HG03103 (cell line): ENCODE results near the gene NR3C1.

Source experiments
- ATAC-seq: cut with Tn5 transposase; IDR thresholded peaks from one replicate; pipeline ENCODE4 v1.9.1; 2021; ENCODE audit warnings: low read depth; ENCODE audit not compliant: unreplicated experiment

Gene NR3C1

DNA sequence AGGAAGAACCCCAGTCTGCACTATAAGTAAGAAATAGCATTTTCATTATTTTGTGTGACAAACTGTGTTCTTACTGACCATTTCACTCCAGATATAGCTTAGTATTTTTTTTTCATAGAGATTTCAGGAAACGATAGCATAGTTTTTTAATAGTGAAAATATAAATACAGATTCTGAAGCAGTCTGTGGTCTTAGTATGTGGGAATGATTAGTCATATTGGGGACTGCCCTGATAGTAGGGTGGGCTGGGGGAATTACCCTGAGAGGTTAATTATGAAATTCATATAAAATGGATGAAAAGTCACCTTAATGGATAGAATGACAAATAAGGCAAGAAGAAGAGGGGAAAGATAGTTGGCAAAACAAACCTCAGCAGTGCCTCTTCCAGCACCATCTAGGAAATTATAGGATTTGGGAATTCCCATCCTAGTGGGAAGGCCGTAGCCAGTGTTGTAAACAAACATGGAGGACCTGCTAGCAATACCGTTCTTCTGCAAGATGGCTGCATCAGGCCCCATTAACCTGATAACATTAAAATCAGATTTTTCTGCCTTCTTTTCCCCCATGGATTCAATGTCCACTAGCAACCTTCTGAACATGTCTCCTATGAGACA is 23.7 kb upstream of the NR3C1 start:
- peak; percentile 27 for ATAC-seq

DNA sequence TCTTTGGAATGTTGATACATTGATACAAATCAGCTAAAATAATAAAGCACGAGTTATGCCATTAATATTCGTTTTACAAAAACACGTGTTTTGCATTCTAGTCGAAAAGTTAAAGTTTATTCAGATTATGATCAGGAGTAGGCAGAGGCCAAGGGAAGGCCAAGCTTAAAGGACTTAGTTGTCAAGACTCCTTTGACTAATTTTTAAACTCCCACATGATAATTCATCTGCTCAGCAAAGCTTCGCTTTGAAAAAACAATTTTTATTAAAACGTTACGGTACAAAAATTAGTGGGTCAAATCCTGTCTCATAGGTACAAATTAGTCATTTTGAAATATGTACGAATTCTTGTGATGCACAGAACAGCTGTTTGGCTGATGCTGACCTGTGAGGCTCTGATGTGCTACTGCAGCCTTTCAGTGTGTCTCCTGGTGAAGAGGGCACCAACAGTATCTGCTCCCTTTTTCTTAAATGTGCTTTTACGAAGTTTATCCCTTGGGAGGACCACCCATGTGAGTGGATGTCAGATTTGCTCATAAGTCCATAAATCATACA is 23.0 kb upstream of the NR3C1 start:
- peak; percentile 52 for ATAC-seq

DNA sequence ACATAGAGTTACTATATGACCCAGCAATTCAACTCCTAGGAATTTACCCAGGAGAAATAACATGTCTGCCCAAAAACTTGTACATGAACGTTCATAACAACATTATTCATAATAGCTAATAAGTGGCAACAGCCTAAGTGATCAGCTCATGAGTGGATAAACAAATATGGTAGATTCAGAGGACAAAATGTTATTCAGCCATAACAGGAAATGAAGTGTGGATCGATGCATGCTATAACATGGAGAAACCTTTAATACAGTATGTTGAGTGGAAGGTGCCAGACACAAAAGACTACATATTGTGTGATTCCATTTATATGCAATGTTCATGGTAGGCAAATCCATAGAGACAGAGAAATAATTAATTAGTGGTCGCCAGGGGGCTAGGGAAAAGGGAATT is 22.3 kb upstream of the NR3C1 start:
- no peak for ATAC-seq

DNA sequence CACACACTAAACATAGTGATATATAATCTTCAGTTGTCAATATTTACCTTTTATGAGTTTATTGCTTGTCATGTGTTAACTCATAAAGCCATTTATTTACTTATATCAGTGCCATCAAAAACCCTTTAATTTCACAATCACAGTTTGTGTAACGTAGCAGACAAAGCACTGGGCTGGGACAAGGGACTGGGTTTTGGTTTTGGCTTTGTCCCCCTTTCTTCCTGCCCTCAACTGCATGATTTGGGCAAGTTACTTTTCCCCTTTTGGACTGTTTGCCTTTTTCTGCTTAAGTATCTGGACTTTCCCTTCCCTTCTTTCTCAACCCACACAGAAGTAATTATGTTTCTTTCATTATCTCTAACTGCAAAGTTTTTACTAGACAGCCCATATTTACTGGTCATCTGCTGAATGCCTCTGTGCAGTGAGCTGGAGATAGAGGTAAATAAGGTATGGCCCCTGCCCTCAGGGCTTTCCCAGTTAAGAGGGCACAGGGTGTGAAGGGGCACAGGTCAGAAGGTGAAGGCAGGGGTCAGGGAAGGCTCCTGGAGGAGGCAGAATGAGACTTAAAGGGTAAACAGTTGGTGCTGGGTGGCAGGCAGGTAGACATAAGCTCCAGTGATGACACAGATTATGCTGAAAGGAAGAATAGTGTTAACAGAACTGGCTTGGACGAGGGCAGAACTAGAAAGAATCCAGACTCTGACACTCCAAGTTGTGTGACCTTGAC is 14.8 kb upstream of the NR3C1 start:
- no peak for ATAC-seq

DNA sequence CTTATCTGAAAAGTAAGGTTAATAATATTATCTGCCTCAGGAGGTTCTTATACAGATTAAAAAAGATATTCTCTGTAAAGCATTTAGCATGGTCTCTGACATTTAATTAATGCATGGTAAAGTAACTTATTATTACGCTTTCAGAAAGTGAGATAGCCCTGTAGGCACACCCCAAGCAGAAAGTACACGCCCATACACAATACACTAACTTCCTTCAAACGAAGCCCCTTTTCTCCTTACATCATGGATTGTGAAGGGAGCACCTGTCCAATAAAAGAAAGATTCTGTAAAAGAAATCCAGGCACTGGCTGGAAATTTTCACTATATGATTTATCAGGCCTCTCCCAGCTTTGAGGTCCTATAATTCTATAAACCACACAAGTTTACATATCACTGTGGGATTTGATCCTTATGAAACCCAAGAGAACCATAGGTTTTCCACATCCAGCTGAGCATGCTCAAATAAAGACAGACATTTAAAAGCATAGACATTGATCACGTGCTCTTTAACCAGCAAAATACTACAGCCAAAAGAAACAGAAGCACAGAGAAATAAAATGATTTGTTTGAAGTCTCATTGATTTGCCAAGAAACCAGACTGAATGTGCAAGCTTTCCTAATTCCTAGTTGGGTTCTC is 14.1 kb upstream of the NR3C1 start:
- no peak for ATAC-seq

DNA sequence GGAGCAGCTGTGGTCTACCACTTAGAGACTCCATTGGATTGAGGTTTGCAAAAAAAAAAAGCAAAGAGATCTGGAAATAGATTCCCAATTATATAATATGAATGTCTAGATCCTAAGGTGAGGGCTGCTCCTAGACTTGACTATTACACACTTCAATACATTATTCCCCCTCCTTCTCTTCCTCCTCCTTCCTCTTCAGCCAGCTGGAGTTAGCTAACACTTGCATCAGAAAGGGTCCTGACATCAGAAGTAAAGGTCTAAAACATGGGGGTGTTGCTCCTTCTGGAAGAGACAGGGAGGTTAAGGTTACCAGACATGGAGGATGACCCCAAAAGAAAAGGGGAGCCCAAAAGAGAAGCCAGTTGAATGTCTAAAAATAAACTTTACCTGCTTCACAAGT is 12.9 kb upstream of the NR3C1 start:
- ATAC-seq: no peak

DNA sequence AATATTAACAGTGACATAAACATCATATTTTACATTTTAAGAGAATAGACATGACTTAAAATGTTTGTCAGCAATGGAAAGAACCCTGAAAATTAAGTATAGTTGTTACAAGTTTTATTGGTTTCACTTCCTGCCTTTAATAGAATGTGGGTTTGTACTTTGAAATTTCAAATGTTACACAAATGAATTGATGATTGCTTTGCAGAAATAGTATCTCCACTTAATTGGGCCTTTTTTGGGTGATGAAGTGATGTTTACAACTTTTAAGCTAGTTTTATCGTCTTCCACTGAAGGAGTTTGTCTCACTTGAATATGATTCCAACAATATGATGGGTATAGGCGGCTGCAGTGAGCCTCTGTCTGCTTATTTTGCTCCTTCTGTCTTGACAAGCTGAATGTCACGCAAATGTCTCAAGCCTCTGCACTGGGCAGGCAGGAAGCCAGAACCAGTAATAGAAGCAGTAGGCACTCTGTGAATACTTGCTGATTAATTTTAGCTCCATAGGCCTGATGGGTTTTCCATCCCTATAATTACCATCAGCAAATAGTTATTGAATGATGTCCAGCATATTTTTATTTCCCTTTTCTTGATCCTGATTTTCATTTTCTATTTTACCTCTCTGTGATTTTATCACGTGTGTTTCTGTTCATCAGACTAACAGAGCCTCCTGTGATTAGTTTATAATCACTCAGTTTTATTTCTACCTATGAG is 10.6 kb upstream of the NR3C1 start:
- peak; percentile 60 for ATAC-seq

DNA sequence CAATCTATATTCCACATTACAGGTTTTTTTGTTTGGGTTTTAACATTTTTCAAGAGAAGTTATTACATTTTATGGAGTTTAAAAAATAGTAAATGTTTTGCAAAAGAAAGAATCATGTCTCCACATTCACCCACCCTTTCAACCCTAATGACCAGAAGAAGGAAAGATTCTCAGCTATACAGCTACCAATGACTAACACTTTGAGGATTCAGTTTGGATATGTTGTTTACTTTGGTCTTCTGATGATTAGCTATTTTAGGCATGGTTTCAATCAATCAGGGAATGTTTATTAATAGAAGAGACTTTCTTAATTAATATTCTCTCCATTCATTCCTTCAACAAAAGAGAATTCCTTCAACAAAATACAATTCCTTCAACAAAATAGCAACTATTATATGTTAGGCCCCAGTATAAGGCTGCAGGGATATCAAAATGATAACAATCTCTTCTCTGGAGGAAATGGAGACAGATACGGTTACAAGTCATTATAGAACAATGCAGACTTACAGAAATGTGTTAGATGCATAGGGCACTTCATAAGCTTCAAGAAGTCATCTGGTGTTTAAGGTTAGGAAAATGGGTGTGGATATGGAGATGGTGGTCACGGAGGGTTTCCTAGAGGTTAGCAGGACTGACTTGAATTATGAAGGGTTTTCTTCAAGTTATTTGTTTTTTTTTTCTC is 9.3 kb upstream of the NR3C1 start:
- ATAC-seq: no peak

DNA sequence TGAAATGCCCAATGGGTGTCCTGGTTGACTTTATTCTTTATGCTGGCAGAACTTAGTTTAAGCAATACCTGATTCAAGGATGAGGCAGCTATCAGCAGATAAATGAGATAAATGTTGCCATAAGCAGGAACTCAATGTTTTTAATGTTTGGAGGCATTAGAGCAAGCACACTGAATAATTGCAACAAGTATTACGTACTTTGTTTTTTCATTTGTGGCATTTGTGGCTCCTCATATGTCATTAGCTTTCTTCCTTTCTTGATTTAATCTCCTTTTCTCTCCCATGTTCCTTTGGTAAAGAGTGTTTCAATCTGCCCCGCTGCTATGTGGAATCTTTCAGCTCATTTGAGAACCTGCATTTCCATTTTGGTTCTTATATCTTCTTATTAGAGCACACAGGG is 6.4 kb upstream of the NR3C1 start:
- ATAC-seq: no peak

DNA sequence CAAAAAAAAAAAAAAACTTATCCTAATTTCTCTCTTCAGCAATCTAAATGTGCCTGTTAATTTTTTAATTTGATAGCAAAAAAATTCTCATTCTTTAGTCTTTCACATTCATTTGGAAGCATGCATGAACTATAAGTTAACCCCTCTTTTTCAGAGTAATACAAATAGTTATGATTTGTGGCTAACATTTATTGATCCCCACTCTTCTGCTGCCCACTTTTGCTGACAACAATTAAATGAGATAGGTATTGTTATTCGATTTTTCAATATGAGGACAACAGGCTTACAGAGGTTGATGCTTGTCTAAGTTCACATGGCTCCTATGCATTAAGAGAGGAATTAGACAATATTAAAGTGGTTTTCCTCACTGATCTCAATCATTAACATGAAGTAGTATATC is 2.9 kb upstream of the NR3C1 start:
- ATAC-seq: no peak

DNA sequence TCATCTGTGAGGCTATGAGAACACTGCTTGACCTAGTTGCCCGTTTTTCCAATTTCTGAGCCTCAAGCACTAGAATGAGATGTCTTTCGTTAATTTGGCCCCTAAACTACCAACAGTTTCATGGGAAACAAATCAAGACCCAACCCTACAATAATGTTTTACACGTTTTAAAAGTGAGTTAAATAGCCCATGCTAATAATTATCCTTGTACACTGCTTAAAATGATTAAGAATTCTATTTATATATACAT is 2.3 kb upstream of the NR3C1 start:
- ATAC-seq: no peak

DNA sequence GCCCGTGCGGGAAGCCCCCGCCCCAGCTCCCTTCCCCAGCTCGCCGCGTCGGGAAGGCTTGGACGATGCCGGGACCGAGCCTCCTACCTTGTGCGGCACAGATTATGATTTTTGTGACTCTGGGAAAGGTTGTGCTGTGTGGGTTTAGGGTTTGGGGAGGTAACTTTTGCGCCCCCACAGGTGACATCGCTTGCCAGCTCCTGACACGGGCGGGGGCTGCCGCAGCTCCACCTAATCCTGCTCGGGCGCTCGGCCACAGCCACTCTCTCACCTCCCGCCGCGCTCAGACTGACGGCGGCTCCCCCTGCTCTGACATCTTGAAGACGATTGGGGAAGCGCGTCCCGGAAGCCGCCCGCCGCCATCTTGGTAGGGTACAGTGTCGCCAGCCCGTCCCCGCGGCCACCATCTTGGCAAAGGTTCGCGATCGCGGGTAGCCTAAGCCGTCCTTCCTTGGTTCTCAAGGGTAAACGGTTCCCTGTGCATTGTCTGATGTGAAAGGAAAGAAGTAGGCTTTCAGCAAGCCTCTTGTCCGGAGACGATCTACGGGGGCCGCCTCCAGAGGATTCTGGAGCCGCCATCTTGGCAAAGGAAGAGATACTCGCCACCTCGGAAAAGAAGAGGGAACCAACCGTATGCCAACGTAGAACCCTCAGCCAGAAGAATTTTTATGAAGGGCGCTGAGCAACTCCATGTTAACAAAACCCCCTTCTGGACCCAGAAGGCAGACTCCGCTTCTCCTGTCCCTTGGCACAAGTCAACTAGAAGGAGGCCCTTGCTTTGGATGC is 1.8 kb upstream of the NR3C1 start:
- peak; percentile 24 for ATAC-seq

DNA sequence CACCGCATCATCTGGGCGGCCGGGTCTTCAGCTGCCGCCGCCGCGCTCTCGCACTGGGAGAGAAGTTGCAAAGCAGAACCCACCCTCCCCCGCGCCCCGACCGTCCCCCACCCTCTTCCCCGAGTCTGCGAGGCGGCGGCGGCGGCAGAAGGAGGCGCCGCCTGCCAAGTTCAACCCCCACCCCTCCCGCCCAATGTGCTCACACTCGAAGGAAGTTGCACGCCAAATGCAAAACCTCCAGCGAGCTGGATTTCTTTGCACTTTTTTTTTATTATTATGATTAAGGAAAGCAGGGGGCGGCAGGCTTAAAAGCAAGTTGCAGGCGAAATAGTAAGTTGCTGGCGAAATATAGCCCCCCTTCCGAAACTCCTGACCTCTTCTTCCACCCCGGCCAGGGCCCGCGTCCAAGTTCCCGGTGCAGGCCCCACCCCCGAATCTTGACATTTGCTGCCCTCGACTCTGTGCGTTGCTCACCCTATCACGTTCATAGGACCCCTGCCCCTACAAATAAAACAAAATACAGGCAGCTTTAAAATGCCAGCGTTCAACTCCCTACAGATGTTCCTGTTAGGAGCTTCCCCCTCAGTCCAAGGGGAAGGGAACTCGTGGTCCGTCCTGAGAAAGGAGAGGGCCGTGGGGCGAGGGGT is 1.1 kb upstream of the NR3C1 start:
- peak; percentile 10 for ATAC-seq

DNA sequence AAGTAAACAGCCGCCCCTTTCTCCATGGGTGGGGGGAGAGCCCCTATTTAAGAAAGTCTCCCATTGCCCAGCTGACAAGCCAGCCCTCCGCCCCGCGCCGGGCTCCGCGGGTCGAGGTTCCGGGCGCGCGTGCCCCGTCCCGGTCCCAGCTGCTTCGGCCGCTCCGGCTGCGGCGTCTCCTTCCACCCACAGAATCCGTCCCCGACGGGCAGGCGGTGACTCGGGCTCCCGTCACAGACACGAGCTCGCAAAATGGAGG is 223 bp downstream of the NR3C1 start:
- peak; percentile 2 for ATAC-seq

DNA sequence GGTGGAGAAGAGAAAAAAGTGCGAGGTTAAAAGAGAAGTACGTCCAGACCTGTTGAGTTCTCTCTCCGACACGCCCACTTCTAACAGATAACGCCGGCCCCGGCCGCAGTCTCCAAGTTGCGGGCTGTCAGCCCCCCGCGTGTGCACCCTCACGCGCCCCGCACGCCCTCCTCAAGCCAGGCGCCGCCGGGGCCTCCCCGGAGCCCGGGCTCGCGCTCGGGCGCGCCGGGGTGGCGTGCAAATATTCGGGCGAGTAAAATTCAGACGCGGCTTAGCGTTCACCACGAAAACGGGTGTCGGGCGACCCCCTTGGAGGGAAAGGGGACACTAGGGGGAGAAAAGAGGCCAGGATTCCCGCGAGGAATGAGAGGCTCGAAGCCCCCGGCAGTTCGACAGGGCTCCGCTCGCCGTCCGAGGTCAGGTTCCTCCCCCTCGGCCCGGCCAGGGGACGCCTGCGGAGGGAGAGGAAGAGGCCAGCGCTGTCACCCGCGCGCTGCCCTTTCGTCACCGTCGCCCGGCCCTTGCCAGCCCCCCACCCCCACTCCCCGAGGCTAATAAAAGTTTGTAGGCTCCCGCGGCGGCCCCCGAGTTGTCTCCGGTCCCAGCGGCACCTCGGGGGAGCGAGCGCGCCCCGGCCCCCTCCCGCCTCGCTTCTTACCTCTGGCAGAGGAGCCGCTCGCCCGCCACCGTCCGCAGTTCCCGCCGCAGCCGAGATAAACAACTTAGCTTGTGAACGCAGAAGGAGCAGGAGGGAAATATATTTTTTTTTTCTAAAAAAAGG is 743 bp downstream of the NR3C1 start:
- ATAC-seq: no peak

DNA sequence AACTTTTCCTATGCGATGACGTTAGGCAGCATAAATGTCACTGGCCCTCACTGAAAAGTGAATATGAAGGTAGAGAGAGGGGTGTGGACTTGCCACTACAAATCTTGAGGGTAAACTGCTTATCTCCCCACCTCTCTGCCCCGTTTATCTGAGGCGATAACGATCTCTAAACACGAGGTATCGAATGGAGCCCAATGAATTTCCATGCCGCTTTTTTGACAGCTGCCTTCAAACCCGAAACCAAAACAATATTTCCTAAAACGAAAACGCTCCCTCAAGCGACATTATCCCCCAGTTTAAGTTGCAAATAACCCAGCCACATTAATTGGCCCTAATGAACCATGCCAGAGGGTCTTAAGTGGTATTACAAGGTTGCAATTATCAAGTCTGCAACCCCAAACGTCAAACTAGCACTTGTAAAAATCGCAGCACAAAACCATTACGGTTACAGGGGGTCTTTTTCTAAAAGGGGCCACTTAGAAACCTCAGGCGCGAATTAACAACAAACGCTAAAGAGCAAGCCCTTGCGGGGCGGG is 1.4 kb downstream of the NR3C1 start:
- no peak for ATAC-seq

DNA sequence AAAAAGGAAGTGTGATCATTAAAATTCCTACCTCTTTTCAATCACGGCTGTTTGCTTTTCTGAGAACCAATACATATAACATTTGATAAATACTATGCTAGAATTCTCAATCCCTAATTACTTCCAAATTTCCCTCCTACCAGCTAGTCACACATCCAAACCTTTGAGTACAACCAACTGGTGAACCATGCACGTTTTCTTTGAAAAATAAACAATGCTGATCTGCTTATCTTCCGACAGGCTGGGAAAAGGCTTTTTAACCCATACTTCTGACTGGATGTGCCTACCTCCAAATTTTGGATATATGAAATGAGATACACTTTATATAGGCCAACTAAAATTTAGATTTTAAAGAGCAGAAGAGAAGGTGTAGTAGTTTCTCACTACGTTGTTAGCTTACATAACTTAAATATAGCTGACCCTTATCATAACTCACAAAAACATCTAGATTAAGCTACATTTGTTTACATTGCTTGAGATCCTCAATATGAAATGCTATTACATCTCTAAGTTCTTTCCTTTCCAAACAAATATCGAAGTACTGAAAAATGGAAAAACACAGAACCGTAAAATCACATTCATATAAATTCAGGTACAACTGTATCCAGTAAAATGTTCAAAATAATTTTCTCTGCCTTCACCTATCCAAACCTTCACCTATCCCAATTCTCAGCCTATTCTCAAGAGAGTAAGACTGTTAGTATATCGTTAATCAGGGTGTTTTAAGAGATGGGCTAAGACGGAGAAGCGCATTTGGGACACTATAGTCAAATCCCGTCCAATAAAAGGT is 2.1 kb downstream of the NR3C1 start:
- no peak for ATAC-seq

DNA sequence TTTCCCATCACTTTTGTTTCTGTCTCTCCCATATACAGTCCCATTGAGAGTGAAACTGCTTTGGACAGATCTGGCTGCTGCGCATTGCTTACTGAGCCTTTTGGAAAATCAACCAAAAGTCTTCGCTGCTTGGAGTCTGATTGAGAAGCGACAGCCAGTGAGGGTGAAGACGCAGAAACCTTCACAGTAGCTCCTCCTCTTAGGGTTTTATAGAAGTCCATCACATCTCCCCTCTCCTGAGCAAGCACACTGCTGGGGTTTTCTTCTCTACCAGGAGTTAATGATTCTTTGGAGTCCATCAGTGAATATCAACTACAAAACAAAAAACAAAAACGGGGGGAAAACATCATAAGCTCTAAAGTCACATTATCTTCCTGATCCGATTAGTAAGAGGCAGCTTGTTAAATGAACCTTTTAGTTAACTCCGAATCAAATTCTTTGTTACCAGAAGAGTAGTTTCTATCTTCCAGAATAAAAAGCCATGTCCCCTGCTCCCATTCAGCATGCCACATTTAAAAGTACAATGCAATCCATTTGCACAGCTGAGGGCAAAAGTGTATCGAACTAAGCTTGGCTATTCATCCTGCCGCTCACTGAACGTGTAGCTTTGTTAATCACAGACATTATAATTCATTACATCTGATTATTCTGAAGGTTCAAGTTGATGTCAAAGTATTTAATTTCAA is 2.8 kb downstream of the NR3C1 start:
- no peak for ATAC-seq
